Measurements from ENCODE around the gene ALOX15.
"Not testable (repeated sequence)": the region's sequence is repeated elsewhere in the genome, so short reads cannot be mapped to it uniquely, and the experiment has no call there.

ALOX15 gene

DNA sequence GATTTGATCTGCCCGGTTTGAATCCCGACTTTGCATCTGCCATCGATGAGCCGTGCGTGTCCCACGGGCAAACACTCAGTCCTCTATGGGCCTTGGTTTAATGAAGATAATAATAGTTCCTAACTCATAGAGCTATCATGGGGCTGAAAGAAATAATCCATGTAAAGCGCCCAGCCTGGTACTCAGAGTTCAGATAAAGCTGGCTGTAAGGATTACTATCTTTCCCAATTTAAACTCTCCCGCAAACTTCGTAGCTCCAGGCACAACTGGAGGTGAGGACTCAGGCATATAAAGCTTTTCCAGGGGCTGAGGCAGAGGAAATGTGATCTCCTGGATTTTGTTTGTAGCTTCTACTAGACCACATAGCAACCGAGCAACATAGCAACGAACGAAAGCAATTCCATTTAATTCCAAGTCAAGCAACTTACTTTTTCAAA is 16.3 kb downstream of the ALOX15 start:
- Histone ChIP-seq H3K36me3 (ENCODE audit: insufficient read depth) (no peaks in the 10 kb centered on the region), H3K27ac (no peak overlapping the region), H4K20me1 (ENCODE audit: insufficient read depth) (no peaks in the 10 kb centered on the region), H3K79me2 (ENCODE audit: insufficient read depth, low read depth) (no peaks in the 10 kb centered on the region), H3K4me3 (IDR thresholded peaks at IDR 0.05; ENCODE audit: insufficient read depth, low read depth, low read length) (no peak overlapping the region), H2AFZ (ENCODE audit: low read depth) (no peak overlapping the region), H3K9ac (no peak overlapping the region), H3K27me3 (ENCODE audit: insufficient read depth, low read depth) (no peaks in the 10 kb centered on the region), H3K4me2 (no peak overlapping the region), H3K4me1 (ENCODE audit: low read depth, poor library complexity, severe bottlenecking) (no peaks in the 10 kb centered on the region)
- TF ChIP-seq, protein P1, sequence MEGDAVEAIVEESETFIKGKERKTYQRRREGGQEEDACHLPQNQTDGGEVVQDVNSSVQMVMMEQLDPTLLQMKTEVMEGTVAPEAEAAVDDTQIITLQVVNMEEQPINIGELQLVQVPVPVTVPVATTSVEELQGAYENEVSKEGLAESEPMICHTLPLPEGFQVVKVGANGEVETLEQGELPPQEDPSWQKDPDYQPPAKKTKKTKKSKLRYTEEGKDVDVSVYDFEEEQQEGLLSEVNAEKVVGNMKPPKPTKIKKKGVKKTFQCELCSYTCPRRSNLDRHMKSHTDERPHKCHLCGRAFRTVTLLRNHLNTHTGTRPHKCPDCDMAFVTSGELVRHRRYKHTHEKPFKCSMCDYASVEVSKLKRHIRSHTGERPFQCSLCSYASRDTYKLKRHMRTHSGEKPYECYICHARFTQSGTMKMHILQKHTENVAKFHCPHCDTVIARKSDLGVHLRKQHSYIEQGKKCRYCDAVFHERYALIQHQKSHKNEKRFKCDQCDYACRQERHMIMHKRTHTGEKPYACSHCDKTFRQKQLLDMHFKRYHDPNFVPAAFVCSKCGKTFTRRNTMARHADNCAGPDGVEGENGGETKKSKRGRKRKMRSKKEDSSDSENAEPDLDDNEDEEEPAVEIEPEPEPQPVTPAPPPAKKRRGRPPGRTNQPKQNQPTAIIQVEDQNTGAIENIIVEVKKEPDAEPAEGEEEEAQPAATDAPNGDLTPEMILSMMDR (conservative IDR thresholded peaks at IDR 0.05; ENCODE audit: low read depth, low read length): no peak

DNA sequence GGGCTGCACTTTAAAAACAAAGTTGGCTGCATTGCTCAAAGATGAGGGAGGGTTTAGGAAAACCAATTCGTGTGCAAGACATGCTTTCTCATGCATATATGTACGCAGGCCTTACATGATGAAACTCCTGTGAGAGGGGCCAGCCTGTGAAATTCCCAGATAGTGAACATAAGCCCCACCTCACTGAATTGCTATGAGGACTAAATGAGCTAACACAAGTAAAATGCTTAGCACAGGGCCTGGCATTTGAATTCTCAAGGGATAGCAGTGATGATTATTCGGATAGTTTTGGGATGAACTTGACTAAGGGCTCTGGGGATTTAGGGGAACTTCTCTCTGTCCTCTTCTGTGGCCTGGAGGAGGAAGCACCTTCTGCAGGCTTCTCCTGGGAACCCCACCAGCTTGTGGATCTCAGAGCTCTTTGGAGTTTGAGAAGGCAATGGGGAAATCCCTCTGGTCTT is 17.0 kb downstream of the ALOX15 start:
- H3K4me2 ChIP-seq; H3K36me3 ChIP-seq (ENCODE audit: insufficient read depth); H4K20me1 ChIP-seq (ENCODE audit: insufficient read depth); H3K27me3 ChIP-seq (ENCODE audit: insufficient read depth, low read depth); H3K9ac ChIP-seq; H3K4me1 ChIP-seq (ENCODE audit: low read depth, poor library complexity, severe bottlenecking); H3K79me2 ChIP-seq (ENCODE audit: insufficient read depth, low read depth); H3K27ac ChIP-seq; H3K4me3 ChIP-seq (IDR thresholded peaks at IDR 0.05; ENCODE audit: insufficient read depth, low read depth, low read length); H2AFZ ChIP-seq (ENCODE audit: low read depth): not testable (repeated sequence)

DNA sequence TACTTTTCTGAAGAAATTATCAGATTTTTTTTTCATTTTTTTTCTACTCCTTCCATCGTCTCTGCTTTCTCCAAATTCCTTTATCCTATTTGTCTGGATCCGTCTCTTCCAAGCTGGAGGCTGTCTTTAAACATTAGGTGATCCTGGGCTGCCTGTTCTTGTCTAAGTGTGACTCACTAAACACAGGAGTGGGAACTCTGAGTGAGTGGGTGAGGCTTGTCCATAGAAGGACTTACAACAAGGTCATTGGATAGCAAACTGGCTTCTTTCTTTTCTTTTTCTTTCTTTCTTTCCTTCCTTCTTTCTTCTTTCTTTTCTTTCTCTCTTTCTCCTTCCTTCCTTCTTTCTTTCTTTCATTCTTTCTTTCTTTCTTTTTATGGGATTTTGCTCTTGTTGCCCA is 18.2 kb downstream of the ALOX15 start:
- Histone ChIP-seq H3K4me3 (IDR thresholded peaks at IDR 0.05; ENCODE audit: insufficient read depth, low read depth, low read length) (no peak overlapping the region), H3K9ac (no peak overlapping the region), H2AFZ (ENCODE audit: low read depth) (no peak overlapping the region), H3K27me3 (ENCODE audit: insufficient read depth, low read depth) (no peaks in the 10 kb centered on the region), H3K4me2 (no peak overlapping the region), H3K4me1 (ENCODE audit: low read depth, poor library complexity, severe bottlenecking) (no peaks in the 10 kb centered on the region), H3K79me2 (ENCODE audit: insufficient read depth, low read depth) (no peaks in the 10 kb centered on the region), H4K20me1 (ENCODE audit: insufficient read depth) (no peaks in the 10 kb centered on the region), H3K36me3 (ENCODE audit: insufficient read depth) (no peaks in the 10 kb centered on the region), H3K27ac (no peak overlapping the region)
- TF ChIP-seq, protein P1 (conservative IDR thresholded peaks at IDR 0.05; ENCODE audit: low read depth, low read length): no peak

DNA sequence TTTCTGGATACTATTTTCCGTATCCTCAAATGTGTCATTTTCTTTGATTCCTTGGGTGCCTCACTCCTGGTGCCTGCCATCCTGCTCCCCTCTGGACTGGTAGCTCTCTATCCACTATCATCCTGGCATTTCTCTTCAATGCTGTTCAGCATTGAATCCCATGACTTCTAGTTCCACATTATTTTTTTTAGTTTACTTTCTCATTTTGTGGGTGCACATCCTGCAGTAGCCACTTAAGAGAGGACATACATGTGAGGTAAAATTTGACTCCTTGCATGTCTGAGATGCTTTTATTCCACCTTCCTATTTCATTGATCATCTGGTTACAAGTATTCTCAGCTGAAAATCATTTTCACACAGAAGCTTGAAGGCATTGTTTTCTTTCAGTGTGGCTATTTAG is 19.1 kb downstream of the ALOX15 start:
- H3K36me3 ChIP-seq (ENCODE audit: insufficient read depth): no peaks in the 10 kb centered on the region
- H4K20me1 ChIP-seq (ENCODE audit: insufficient read depth): no peaks in the 10 kb centered on the region
- TF ChIP-seq, protein P1 (conservative IDR thresholded peaks at IDR 0.05; ENCODE audit: low read depth, low read length): no peak
- H3K4me3 ChIP-seq (IDR thresholded peaks at IDR 0.05; ENCODE audit: insufficient read depth, low read depth, low read length): no peak overlapping the region
- no peak overlapping the region for H3K27ac ChIP-seq
- no peak overlapping the region for H3K4me2 ChIP-seq
- no peaks in the 10 kb centered on the region for H3K79me2 ChIP-seq (ENCODE audit: insufficient read depth, low read depth)
- H3K4me1 ChIP-seq (ENCODE audit: low read depth, poor library complexity, severe bottlenecking): no peaks in the 10 kb centered on the region
- H2AFZ ChIP-seq (ENCODE audit: low read depth): no peak overlapping the region
- no peaks in the 10 kb centered on the region; the same call in 1 of the 2 replicates for H3K27me3 ChIP-seq (ENCODE audit: insufficient read depth, low read depth)
- H3K9ac ChIP-seq: no peak overlapping the region

DNA sequence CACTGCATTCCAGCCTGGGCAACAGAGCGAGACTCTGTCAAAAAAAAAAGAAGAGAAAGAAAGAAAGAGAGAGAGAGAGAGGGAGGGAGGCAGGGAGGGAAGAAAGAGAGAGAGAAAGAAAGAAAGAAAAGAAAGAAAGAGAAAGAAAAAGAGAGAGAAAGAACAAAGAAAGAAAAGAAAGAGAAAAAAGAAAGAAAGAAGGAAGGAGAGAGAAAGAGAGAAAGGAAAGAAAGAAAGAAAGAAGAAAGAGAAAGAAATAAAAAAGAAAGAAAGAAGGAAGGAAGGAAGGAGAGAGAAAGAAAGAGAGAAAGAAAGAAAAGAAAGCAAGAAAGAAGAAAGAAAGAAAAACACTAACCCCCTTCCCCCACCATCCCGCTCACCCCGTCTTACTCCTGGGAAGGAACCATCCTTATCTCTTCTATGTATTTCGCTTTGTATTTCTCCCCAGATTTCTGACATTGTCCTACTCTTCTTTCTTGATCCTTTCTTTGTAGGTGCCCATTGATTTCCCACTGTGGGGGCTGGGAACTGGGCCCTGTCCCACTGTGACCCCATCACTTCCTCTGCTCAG is 20.9 kb downstream of the ALOX15 start:
- Histone ChIP-seq H3K4me2 (no peak overlapping the region), H2AFZ (ENCODE audit: low read depth) (no peak overlapping the region), H3K9ac (no peak overlapping the region), H3K27me3 (ENCODE audit: insufficient read depth, low read depth) (no peaks in the 10 kb centered on the region; the same call in 1 of the 2 replicates), H3K27ac (no peak overlapping the region), H3K36me3 (ENCODE audit: insufficient read depth) (no peaks in the 10 kb centered on the region), H3K4me1 (ENCODE audit: low read depth, poor library complexity, severe bottlenecking) (no peaks in the 10 kb centered on the region), H3K4me3 (IDR thresholded peaks at IDR 0.05; ENCODE audit: insufficient read depth, low read depth, low read length) (no peak overlapping the region), H3K79me2 (ENCODE audit: insufficient read depth, low read depth) (no peaks in the 10 kb centered on the region), H4K20me1 (ENCODE audit: insufficient read depth) (no peaks in the 10 kb centered on the region)
- TF ChIP-seq, protein P1 (conservative IDR thresholded peaks at IDR 0.05; ENCODE audit: low read depth, low read length): no peak

All from KMS-11 (cell line).